ENCODE measurements around the gene MZT2B. TPM values are rescaled to one million over a fixed set of nuclear protein-coding genes. Genes with fewer than 3 reads are reported as not detected.
"Not testable (repeated sequence)": the region's sequence is repeated elsewhere in the genome, so short reads cannot be mapped to it uniquely, and the experiment has no call there.

Gene MZT2B
- total RNA-seq, 1 donor from 2014 or later: 269 TPM

GRCh38 chr2:130152816-130153595 is 29.1 kb upstream of the MZT2B start:
- Mint-ChIP-seq H3K4me3 (ENCODE audit: unreplicated experiment) (no peak overlapping the region), H3K36me3 (ENCODE audit: low read depth) (peaks cover 4% of the 10 kb centered on the region), H3K27ac (ENCODE audit: unreplicated experiment) (no peak overlapping the region), H3K27me3 (ENCODE audit: low read depth) (no peaks in the 10 kb centered on the region), H3K4me1 (ENCODE audit: low read depth) (no peaks in the 10 kb centered on the region), H3K9me3 (ENCODE audit: low read depth) (no peaks in the 10 kb centered on the region)
- no peak for TF ChIP-seq CTCF (IDR thresholded peaks at IDR 0.05)
- peak; percentile 85 for DNase-seq (ENCODE audit: low spot score)

GRCh38 chr2:130153721-130154422 is 28.2 kb upstream of the MZT2B start:
- H3K27ac Mint-ChIP-seq (ENCODE audit: unreplicated experiment); H3K9me3 Mint-ChIP-seq (ENCODE audit: low read depth): not testable (repeated sequence)

GRCh38 chr2:130154423-130154770 is 27.7 kb upstream of the MZT2B start:
- not testable (repeated sequence) for H3K36me3 Mint-ChIP-seq (ENCODE audit: low read depth); H3K9me3 Mint-ChIP-seq (ENCODE audit: low read depth); H3K4me1 Mint-ChIP-seq (ENCODE audit: low read depth); H3K27ac Mint-ChIP-seq (ENCODE audit: unreplicated experiment); H3K27me3 Mint-ChIP-seq (ENCODE audit: low read depth); H3K4me3 Mint-ChIP-seq (ENCODE audit: unreplicated experiment)
- DNase-seq (ENCODE audit: low spot score): peak; percentile 52

More at GRCh38 chr2:130153721-130154422, 28.2 kb upstream of the MZT2B start:
- H3K4me3 Mint-ChIP-seq (ENCODE audit: unreplicated experiment); H3K36me3 Mint-ChIP-seq (ENCODE audit: low read depth); H3K27me3 Mint-ChIP-seq (ENCODE audit: low read depth); H3K4me1 Mint-ChIP-seq (ENCODE audit: low read depth): not testable (repeated sequence)
- DNase-seq (ENCODE audit: low spot score): peak; percentile 77

GRCh38 chr2:130154773-130155765 is 27.0 kb upstream of the MZT2B start:
- H3K27ac Mint-ChIP-seq (ENCODE audit: unreplicated experiment): no peak overlapping the region
- peaks cover 4% of the 10 kb centered on the region for H3K36me3 Mint-ChIP-seq (ENCODE audit: low read depth)
- no peaks in the 10 kb centered on the region for H3K4me1 Mint-ChIP-seq (ENCODE audit: low read depth)
- H3K9me3 Mint-ChIP-seq (ENCODE audit: low read depth): no peaks in the 10 kb centered on the region
- no peak for TF ChIP-seq CTCF (IDR thresholded peaks at IDR 0.05)
- no peak overlapping the region for H3K4me3 Mint-ChIP-seq (ENCODE audit: unreplicated experiment)
- no peaks in the 10 kb centered on the region for H3K27me3 Mint-ChIP-seq (ENCODE audit: low read depth)
- peak; percentile 87 for DNase-seq (ENCODE audit: low spot score)

- H3K27me3 Mint-ChIP-seq (ENCODE audit: low read depth); H3K36me3 Mint-ChIP-seq (ENCODE audit: low read depth): not testable (repeated sequence)
Observed at GRCh38 chr2:130155956-130156623, 26.0 kb upstream of the MZT2B start.

More at GRCh38 chr2:130155956-130156623, 26.0 kb upstream of the MZT2B start:
- DNase-seq (ENCODE audit: low spot score): peak; percentile 75
- H3K4me1 Mint-ChIP-seq (ENCODE audit: low read depth); H3K27ac Mint-ChIP-seq (ENCODE audit: unreplicated experiment); H3K4me3 Mint-ChIP-seq (ENCODE audit: unreplicated experiment); H3K9me3 Mint-ChIP-seq (ENCODE audit: low read depth): not testable (repeated sequence)
- peak; percentile 75 for TF ChIP-seq CTCF (IDR thresholded peaks at IDR 0.05)

Data from chondrocyte (in vitro differentiated cells).